Measurements from ENCODE around the gene PLD6.

GRCh38 chr17:17252149-17252661 is 46.1 kb upstream of the PLD6 start:
- TF ChIP-seq POLR2A (IDR thresholded peaks at IDR 0.05) (no peak), EP300 (IDR thresholded peaks at IDR 0.05) (no peak), CTCF (IDR thresholded peaks at IDR 0.05) (no peak), POLR2AphosphoS5 (IDR thresholded peaks at IDR 0.05) (no peak)

Data from gastroesophageal sphincter (tissue), 3 donors.